H1 (cell line): ENCODE results near the gene PWP1. TPM values are rescaled to one million over a fixed set of nuclear protein-coding genes. Genes with fewer than 3 reads are reported as not detected.

Source experiments
- CTCF ChIA-PET: fragments of 300-600 bp; sonication (Branson Sonifier 250); formaldehyde crosslinking; loops from one replicate; lab custom pipeline; 2021; ENCODE audit not compliant: partially characterized antibody; lab: Charles Lee
- POLR2A ChIA-PET: fragments of 300-600 bp; sonication (Branson Sonifier 250); formaldehyde crosslinking; loops from one replicate; lab custom pipeline; 2021; ENCODE audit warnings: inconsistent platforms; ENCODE audit not compliant: partially characterized antibody; lab: Charles Lee
- DNase-seq, 2 experiments: peaks; one replicate each; pipeline versions ENCODE4 v3.0.0 to v3.0.0-alpha.2; 2010 to 2022; ENCODE audit warnings: low spot score in 2 of 2, low read depth in 1 of 2, mixed read lengths in 1 of 2
- FAIRE-seq: peaks from 2 replicates; lab custom pipeline; 2011; peaks lifted over from hg19 to GRCh38; lab: Jason Lieb, UNC
- H2AFZ ChIP-seq: 2 replicates; pipeline ENCODE4 v1.8.1; 2012; ENCODE audit warnings: low read length, inconsistent platforms
- H2AK5ac ChIP-seq: 2 replicates; pipeline ENCODE4 v1.6.1; 2013; ENCODE audit warnings: low read depth, low read length
- H2BK120ac ChIP-seq: replicated peaks from 2 replicates; pipeline ENCODE3; 2013; ENCODE audit warnings: low read depth, low read length, inconsistent platforms
- H2BK12ac ChIP-seq: 2 replicates; pipeline ENCODE4 v1.6.1; 2013; ENCODE audit warnings: low read depth, low read length
- H2BK15ac ChIP-seq: 2 replicates; pipeline ENCODE4 v1.6.1; 2013; ENCODE audit warnings: low read length
- H2BK20ac ChIP-seq: 2 replicates; pipeline ENCODE4 v1.6.1; 2013; ENCODE audit warnings: low read length
- H2BK5ac ChIP-seq: 2 replicates; pipeline ENCODE4 v1.6.1; 2013; ENCODE audit warnings: low read depth, low read length
- H3K14ac ChIP-seq: 2 replicates; pipeline ENCODE4 v1.6.1; 2013; ENCODE audit warnings: inconsistent platforms; ENCODE audit not compliant: insufficient read length
- H3K18ac ChIP-seq: 2 replicates; pipeline ENCODE4 v1.6.1; 2013; ENCODE audit warnings: low read length; ENCODE audit errors: extremely low read depth
- H3K23ac ChIP-seq: 2 replicates; pipeline ENCODE4 v1.6.1; 2013; ENCODE audit warnings: inconsistent platforms; ENCODE audit not compliant: insufficient read length
- H3K23me2 ChIP-seq: 2 replicates; pipeline ENCODE4 v1.6.1; 2013; ENCODE audit warnings: low read depth, low read length
- H3K27ac ChIP-seq: 2 replicates; pipeline ENCODE4 v1.6.1; 2011; ENCODE audit warnings: low read depth, low read length, inconsistent platforms
- H3K27me3 ChIP-seq, 4 experiments: replicated peaks in 1 of 4; 1 replicate in 1 of 4; 2 replicates in 3 of 4; pipeline versions ENCODE4 v1.6.1 to v1.8.1; 2011 to 2013; ENCODE audit warnings: low read length in 3 of 4, mild to moderate bottlenecking in 3 of 4, inconsistent platforms in 2 of 4, mixed read lengths in 2 of 4, moderate library complexity in 1 of 4; ENCODE audit not compliant: control insufficient read depth in 3 of 4, insufficient read depth in 3 of 4; ENCODE audit errors: extremely low read depth in 1 of 4
- H3K36me3 ChIP-seq, 4 experiments: 2 replicates each; pipeline versions ENCODE4 v1.6.1 to v1.8.1; 2011 to 2013; ENCODE audit warnings: mild to moderate bottlenecking in 4 of 4, low read length in 3 of 4, moderate library complexity in 2 of 4, control low read depth in 1 of 4, inconsistent platforms in 1 of 4; ENCODE audit not compliant: insufficient read depth in 4 of 4, control insufficient read depth in 2 of 4
- H3K4ac ChIP-seq: replicated peaks from 2 replicates; pipeline ENCODE3; 2013; ENCODE audit warnings: low read length, low read depth, mixed read lengths, inconsistent platforms; ENCODE audit not compliant: insufficient read length
- H3K4me1 ChIP-seq, 4 experiments: replicated peaks in 1 of 4; 1 replicate in 1 of 4; 2 replicates in 3 of 4; pipeline versions ENCODE4 v1.6.1 to v1.8.1; 2011 to 2013; ENCODE audit warnings: low read length in 3 of 4, inconsistent platforms in 2 of 4, mixed read lengths in 1 of 4; ENCODE audit not compliant: insufficient read depth in 4 of 4, control insufficient read depth in 3 of 4
- H3K4me2 ChIP-seq, 2 experiments: 2 replicates each; pipeline versions ENCODE4 v1.6.1 to v1.8.1; 2011 to 2013; ENCODE audit warnings: low read depth in 2 of 2, low read length in 2 of 2, control low read depth in 1 of 2, inconsistent platforms in 1 of 2, mild to moderate bottlenecking in 1 of 2; ENCODE audit not compliant: insufficient read depth in 1 of 2
- H3K4me3 ChIP-seq, 4 experiments: fragments of 200-600, 300-600 bp in 1 of 4; sonication (generic), shearing (Covaris generic), sonication (Bioruptor Twin) in 1 of 4; 2 replicates each; pipeline versions ENCODE4 v1.5.1 to v1.8.1; 2011 to 2016; ENCODE audit warnings: low read length in 4 of 4, low read depth in 3 of 4, control low read depth in 2 of 4, inconsistent platforms in 2 of 4, mild to moderate bottlenecking in 2 of 4, mixed read lengths in 1 of 4, moderate library complexity in 1 of 4; ENCODE audit not compliant: insufficient read depth in 2 of 4; ENCODE audit errors: extremely low read depth in 1 of 4
- H3K56ac ChIP-seq: replicated peaks from 2 replicates; pipeline ENCODE3; 2013; ENCODE audit warnings: low read depth, mild to moderate bottlenecking, mixed read lengths, low read length, inconsistent platforms; ENCODE audit not compliant: insufficient read length
- H3K79me1 ChIP-seq: 2 replicates; pipeline ENCODE4 v1.6.1; 2013; ENCODE audit warnings: low read depth, low read length, control low read depth
- H3K79me2 ChIP-seq, 2 experiments: 2 replicates each; pipeline versions ENCODE4 v1.6.1 to v1.8.1; 2012 to 2013; ENCODE audit warnings: low read length in 2 of 2, mild to moderate bottlenecking in 2 of 2, inconsistent platforms in 1 of 2; ENCODE audit not compliant: insufficient read depth in 2 of 2, control insufficient read depth in 1 of 2
- H3K9ac ChIP-seq, 4 experiments: replicated peaks in 1 of 4; 1 replicate in 1 of 4; 2 replicates in 3 of 4; pipeline versions ENCODE4 v1.6.1 to v1.8.1; 2011 to 2013; ENCODE audit warnings: low read depth in 3 of 4, low read length in 3 of 4, control low read depth in 2 of 4, mild to moderate bottlenecking in 2 of 4, moderate library complexity in 2 of 4, inconsistent platforms in 1 of 4; ENCODE audit errors: extremely low read depth in 1 of 4
- H3K9me3 ChIP-seq, 2 experiments: 2 replicates each; pipeline versions ENCODE4 v1.6.1 to v1.8.1; 2012 to 2013; ENCODE audit warnings: mild to moderate bottlenecking in 2 of 2, moderate library complexity in 2 of 2, control low read depth in 1 of 2, inconsistent platforms in 1 of 2, low read depth in 1 of 2, low read length in 1 of 2, mixed read lengths in 1 of 2; ENCODE audit not compliant: insufficient read depth in 2 of 2
- H4K20me1 ChIP-seq, 2 experiments: replicated peaks in 1 of 2; 2 replicates each; pipeline versions ENCODE3 to v1.8.1; 2011 to 2013; ENCODE audit warnings: inconsistent platforms in 2 of 2, low read length in 2 of 2, mild to moderate bottlenecking in 1 of 2; ENCODE audit not compliant: insufficient read depth in 2 of 2, control insufficient read depth in 1 of 2
- H4K5ac ChIP-seq: 2 replicates; pipeline ENCODE4 v1.6.1; 2013; ENCODE audit warnings: low read length, low read depth, mixed read lengths, inconsistent platforms; ENCODE audit not compliant: insufficient read length
- H4K8ac ChIP-seq: 2 replicates; pipeline ENCODE4 v1.8.0; 2013; ENCODE audit warnings: mild to moderate bottlenecking, moderate library complexity, low read length, inconsistent platforms; ENCODE audit not compliant: insufficient read depth; ENCODE audit errors: extremely low read depth
- H4K91ac ChIP-seq: replicated peaks from 2 replicates; pipeline ENCODE3; 2013; ENCODE audit warnings: low read length, mixed read lengths, inconsistent platforms; ENCODE audit not compliant: insufficient read length
- BRCA1 ChIP-seq: IDR thresholded peaks from 2 replicates; pipeline ENCODE4 v1.6.1; 2012; ENCODE audit warnings: low read depth, low read length, improper control_type of control experiment
- CHD2 ChIP-seq: IDR thresholded peaks from 2 replicates; pipeline ENCODE4 v1.6.1; 2012; ENCODE audit warnings: low read length, improper control_type of control experiment
- CREB1 ChIP-seq: IDR thresholded peaks from 2 replicates; pipeline ENCODE4 v1.6.1; 2012; ENCODE audit warnings: inconsistent platforms
- RNF2 ChIP-seq: fragments of 200-900, 300-1000 bp; sonication (generic); IDR thresholded peaks from 2 replicates; pipeline ENCODE4 v1.7.1; 2016; ENCODE audit warnings: borderline replicate concordance, low read depth, mild to moderate bottlenecking, antibody characterized with exemption, low read length; ENCODE audit not compliant: poor library complexity, severe bottlenecking; ENCODE audit errors: missing control alignments
- RXRA ChIP-seq: IDR thresholded peaks from 2 replicates; pipeline ENCODE4 v1.6.1; 2011; ENCODE audit warnings: low read depth, mild to moderate bottlenecking, low read length, moderate library complexity; ENCODE audit not compliant: insufficient read depth
- SIX5 ChIP-seq: IDR thresholded peaks from 2 replicates; pipeline ENCODE4 v1.6.1; 2011; ENCODE audit warnings: mild to moderate bottlenecking, low read depth, low read length
- TEAD4 ChIP-seq: IDR thresholded peaks from 2 replicates; pipeline ENCODE4 v1.6.1; 2012; ENCODE audit warnings: low read depth, low read length, inconsistent platforms, mixed read lengths
- WGBS, 2 experiments: shearing (Covaris generic) in 1 of 2; methylation state at CpG; one replicate each; pipeline versions ENCODE4 v1.1.6 to v1.1.7; 2013 to 2015; ENCODE audit warnings: low lambda C conversion rate in 2 of 2, mixed read lengths in 2 of 2, inconsistent platforms in 1 of 2, low coverage in 1 of 2, missing lambda C conversion rate in 1 of 2; ENCODE audit not compliant: insufficient replicate concordance in 2 of 2, insufficient coverage in 1 of 2, insufficient read length in 1 of 2; ENCODE audit errors: extremely low coverage in 1 of 2, missing lambda C conversion rate in 1 of 2; 5-methylcytosine and 5-hydroxymethylcytosine counted together
- polyA plus RNA-seq, 7 experiments: library from polyadenylated mRNA; depleted of rRNA in 3 of 7; stranded (reverse) in 5 of 7; unstranded in 2 of 7; fragments of >200 nt in 5 of 7; fragments of 200-250 nt in 2 of 7; gene quantifications; 1 replicate in 5 of 7; 2 replicates in 1 of 7; 4 replicates in 1 of 7; pipeline versions ENCODE4 v1.2.1 to v1.2.3, GENCODE V29; 2011 to 2013; ENCODE audit warnings: missing spikeins in 2 of 7, mixed read lengths in 2 of 7
- total RNA-seq: library from RNA; stranded (reverse); fragmentation: NEBNext Ultra II Directional; extraction: Animal tissue kit (Norgen Biotek cat#: 25700); gene quantifications from 2 replicates; pipeline ENCODE4 v1.2.1, GENCODE V29; 2021
- TF ChIP-seq, protein P1 (sequence below): IDR thresholded peaks from 2 replicates; pipeline ENCODE4 v1.6.1; 2012; ENCODE audit warnings: inconsistent platforms

Gene PWP1
- total and polyA plus RNA-seq, 2 of the 8 experiments (the other 6 are each of a cell fraction or from before 2014, with no cell fraction given), result 57.8 to 78.5 TPM

- DNase-seq (no peak), FAIRE-seq (no peak)
- no peaks in the 10 kb centered on the region for H3K79me2 ChIP-seq
- no peak overlapping the region for H2BK20ac ChIP-seq
- no peak overlapping the region for H3K4ac ChIP-seq
- H2BK12ac ChIP-seq, result no peak overlapping the region
- no peak overlapping the region for H2BK15ac ChIP-seq
- no peak overlapping the region for H3K56ac ChIP-seq
- H3K23me2 ChIP-seq, result no peaks in the 10 kb centered on the region
- no peak overlapping the region for H3K9ac ChIP-seq
- H4K91ac ChIP-seq, result no peak overlapping the region
- H3K9me3 ChIP-seq, result peaks cover 0 to 2% of the 10 kb centered on the region in 2 experiments; a peak in 1 of 4 replicates
- H4K20me1 ChIP-seq, result no peaks in the 10 kb centered on the region
- H3K79me1 ChIP-seq, result no peaks in the 10 kb centered on the region
- 79% methylated on average over 2 of the region's 2 CpGs; no CpG with 5 or more reads in 1 of the 2 experiments for WGBS, 2 experiments
- TF ChIP-seq TEAD4 (no peak), RNF2 (no peak), BRCA1 (no peak), CHD2 (no peak), RXRA (no peak), SIX5 (no peak), CREB1 (no peak)
- TF ChIP-seq, protein P1, sequence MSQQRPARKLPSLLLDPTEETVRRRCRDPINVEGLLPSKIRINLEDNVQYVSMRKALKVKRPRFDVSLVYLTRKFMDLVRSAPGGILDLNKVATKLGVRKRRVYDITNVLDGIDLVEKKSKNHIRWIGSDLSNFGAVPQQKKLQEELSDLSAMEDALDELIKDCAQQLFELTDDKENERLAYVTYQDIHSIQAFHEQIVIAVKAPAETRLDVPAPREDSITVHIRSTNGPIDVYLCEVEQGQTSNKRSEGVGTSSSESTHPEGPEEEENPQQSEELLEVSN, result no peak
- H2AFZ ChIP-seq, result no peak overlapping the region
- no peak overlapping the region for H3K14ac ChIP-seq
- H2BK120ac ChIP-seq, result no peak overlapping the region
- no peaks in the 10 kb centered on the region for H3K36me3 ChIP-seq
- no peak overlapping the region for H3K4me3 ChIP-seq
- H2BK5ac ChIP-seq, result no peak overlapping the region
- H3K23ac ChIP-seq, result no peak overlapping the region
- H4K5ac ChIP-seq, result no peak overlapping the region
- no peak overlapping the region for H2AK5ac ChIP-seq
- ChIA-PET POLR2A (interaction anchor here (1.6 kb wide), 1 partner anchor 19 kb away, joined by 5 read pairs; no protein-coding TSS in a partner anchor), CTCF (interaction anchor here (0.7 to 2.2 kb wide), 3 partner anchors 17 to 334 kb away, joined by 3 to 11 read pairs (median 3); no protein-coding TSS in a partner anchor)
- no peaks in the 10 kb centered on the region for H3K27me3 ChIP-seq
- H3K4me2 ChIP-seq, result no peak overlapping the region
- H4K8ac ChIP-seq, result no peak overlapping the region
- H3K4me1 ChIP-seq, result peaks cover 0 to 13% (median 4%) of the 10 kb centered on the region in 4 experiments; a peak in 4 of 7 replicates
- no peak overlapping the region for H3K27ac ChIP-seq
- no peak overlapping the region for H3K18ac ChIP-seq
Observed at GRCh38 chr12:107653519-107653918, 32.1 kb upstream of the PWP1 start.
